NCI-H1417 (cell line): Measurements from ENCODE around the gene DMXL2.
"Not testable (repeated sequence)": the region's sequence is repeated elsewhere in the genome, so short reads cannot be mapped to it uniquely, and the experiment has no call there.

Experiments
- DNase-seq, 3 experiments: peaks; one replicate each; lab custom pipeline; 2025; lab: John Stamatoyannopoulos, UW

Gene DMXL2

DNA sequence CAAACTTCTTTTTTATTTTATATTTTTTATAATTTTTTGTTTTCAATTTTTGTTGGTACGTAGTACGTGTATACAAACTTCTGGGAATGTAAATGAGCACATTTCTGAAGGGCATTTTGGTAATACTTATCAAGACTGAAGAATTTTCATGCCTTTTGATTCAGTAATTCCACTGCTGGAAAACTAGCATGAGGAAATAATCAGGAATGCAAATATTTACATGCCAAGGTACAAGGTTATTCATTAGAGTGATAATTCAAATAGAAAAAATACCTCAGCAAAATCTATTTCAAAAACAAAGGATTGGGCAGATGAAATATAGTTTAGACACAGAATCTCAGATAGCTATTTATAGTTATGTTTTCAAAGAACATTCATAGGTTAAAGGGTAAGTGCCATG is 128.7 kb downstream of the DMXL2 start:
- DNase-seq, result no peak

DNA sequence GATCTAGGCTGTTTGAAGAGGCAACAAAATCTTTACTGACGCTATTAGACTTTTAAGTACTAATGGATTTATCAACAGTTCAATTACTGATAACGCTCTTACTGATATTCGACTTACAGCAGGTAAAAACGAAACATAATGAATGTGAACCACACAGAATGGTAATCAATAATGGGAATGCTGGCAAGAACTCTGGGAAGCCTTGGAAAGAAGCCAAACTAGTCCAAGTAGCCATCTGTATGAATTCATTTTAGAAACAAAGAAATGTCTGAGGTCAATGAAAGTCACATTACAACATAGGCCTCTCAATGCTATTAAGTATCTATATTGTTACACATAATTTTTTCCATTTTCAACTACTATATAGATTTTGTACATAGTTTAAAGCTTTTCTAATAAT is 130.0 kb downstream of the DMXL2 start:
- DNase-seq, result no peak

DNA sequence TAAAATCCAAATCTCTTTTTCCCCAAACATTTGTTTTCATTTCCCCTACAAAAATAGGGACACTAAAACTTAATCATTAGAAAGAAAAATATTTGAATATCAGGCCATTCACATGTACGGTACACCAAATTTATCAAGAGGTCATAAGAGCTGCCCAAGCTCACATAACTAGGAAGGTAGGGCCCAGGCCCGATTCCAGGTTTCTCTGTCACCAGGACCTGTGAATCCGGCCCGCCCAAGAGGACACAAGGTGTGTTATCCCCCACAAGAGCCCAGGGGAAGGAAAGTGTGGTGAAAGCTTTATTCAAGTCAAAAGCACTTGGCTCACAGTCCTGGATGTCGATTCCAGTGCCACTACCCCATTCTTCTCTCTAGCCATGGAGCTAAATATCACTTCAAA is 130.6 kb downstream of the DMXL2 start:
- DNase-seq, result no peak

DNA sequence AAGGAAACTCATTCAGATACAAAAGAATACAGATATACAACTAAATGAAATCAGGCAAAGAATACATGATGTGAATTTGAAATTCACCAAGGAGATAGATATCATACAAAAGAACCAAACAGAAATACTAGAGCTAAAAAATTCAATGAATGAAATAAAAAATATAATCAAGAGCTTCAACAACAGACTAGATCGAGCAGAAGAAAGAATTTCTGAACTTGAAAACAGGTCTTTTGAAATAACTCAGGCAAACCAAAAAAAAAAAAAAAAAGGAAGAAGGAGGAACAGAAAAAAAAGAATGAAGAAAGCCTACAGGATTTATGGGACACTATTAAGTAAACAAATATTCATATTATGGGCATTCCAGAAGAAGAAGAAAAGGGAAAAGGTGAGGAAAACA is 137.8 kb downstream of the DMXL2 start:
- DNase-seq, result peak in 1 of 3 experiments; percentile 0

DNA sequence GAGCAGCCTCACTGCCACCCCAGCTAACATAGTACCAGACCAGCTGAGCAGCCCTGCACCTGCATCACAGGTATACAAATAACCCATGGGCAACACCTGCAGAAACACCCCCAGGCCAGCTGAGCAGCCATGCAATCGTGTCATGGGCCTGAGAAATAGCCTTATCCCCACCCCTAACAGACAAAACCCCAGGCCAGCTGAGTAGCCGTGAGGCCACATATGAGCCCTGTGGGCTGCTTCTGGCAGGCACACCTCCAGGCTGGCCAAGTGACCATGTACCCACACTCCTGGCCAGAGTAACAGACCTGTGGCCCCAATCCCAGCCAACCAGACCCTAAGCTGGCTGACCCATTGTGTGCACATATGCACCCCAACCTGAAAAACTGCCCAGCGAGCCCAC is 138.6 kb downstream of the DMXL2 start:
- DNase-seq, result no peak

DNA sequence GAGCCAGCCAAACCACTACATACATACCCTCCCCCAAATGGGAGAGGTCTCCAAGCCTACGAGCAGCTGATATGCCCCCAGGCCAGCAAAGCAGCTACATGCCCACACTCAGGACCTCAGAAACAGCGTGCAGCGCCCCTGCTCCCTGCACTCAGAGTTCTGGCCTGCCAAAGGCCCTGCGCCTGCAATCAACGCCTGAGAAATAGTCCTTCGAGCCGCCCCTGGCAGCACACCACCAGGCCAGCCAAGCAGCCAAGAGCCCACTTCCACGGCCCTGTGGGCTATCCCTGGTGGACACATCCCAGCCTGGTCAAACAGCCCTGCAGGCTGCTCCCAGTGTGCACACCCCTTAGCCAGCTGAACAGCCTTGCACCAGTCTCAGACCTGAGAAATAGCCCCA is 139.1 kb downstream of the DMXL2 start:
- DNase-seq, result no peak

DNA sequence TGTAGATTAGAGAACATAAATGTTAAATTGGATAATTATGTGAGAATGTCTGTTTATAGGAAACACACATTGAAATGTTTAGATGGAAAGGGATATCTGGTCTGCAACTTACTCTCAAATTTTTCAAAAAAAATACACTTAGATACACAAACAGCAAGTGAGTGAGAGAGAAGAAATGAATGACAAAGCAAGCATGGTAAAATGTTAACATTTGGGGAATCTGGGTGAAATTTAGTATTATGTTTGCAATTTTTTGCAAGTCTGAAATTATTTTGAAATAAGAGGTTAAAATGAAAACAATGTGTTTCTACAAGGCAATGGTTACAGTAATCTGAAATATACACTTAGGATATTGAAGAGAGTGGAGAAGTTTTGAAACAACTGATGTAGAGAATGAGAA is 146.8 kb downstream of the DMXL2 start:
- DNase-seq, result no peak

DNA sequence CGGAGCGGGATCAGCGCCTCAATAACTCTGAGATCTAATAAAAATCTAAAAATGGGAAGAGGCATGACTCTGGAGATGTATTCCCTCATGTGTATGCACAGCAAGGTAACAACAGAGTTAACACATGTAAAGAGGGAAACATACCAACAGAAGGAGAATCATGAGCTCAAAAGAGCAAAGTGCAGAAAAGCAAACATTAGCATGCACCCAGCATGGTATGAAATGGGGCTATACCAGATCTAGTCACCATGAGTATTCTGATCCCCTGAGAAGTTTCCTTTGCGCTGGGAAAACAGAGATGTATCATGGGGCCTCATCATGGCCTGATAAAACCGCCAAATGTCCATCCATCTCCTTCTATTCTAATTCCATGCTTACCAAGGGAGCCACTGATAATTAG is 152.1 kb downstream of the DMXL2 start:
- no peak for DNase-seq

DNA sequence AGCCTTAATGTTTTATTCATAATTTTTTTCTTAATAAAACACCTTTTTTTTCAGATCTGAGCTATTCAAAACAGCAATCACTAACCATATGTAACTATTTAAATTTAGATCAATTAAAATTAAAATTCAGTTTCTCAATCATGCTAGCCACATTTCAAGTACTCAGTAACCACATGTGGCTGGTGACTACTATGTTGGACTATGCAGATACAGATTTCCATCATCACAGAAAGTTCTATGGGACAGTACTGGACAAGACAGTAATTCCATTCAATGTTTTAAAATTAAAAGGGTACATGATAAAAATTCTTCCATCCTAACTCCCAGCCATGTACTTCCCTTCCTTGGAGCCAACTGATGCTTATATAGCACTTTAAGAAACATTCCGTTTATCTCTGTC is 161.8 kb downstream of the DMXL2 start:
- no peak for DNase-seq

DNA sequence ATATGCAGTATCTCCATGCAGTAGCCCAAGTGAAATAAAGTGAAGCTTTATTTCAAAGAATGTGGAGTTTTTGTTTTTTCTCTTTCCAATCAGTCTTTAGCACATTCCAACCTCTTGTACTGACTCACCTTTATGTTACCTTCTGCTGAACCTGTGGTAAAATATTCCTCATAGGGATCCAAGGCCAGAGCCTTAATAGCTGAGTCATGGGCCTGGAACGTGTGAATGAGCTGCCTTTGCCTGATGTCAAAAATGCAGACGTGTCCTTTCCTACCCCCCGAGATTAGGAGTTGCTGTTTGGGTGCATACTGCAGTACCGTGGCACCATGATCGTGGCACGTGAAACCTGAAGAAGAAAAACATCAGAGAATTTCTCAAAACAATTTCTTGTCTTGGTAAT is 172.6 kb downstream of the DMXL2 start:
- DNase-seq, result no peak

DNA sequence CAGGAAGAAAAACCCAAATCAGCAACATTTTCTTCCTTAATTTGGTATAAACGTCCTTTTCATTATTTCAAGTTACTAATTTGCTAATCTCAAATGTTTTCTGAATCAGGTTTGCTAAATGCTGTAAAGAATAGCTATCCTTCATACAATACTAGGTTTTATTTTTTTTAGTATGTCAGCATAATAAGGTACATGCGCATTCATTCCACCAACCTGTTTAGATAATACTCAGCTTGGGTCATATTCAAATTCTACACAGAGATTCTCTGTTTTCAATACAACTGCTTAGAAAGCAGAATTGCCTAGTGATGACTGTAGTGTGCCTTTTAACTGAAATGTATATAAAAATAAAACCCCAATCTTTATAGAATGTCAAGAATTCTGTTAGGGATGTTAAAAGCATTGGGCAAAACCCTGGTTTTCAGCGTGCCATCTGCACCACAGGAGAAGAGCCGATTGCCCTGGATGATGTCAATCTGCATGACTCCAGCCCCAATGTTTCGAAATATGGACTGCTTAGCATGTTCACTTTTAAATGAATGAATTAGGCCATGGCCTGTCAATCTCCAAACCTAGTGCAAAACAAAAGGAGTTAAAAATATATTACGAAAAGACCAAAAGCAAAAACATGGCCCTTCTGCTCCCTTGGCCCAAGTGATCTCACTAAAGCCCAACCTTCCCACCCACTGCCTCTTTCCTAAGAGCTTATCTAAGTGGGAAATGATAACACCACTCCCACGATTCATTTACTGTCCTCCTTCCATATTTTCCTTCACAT is 173.8 kb downstream of the DMXL2 start:
- no peak for DNase-seq

DNA sequence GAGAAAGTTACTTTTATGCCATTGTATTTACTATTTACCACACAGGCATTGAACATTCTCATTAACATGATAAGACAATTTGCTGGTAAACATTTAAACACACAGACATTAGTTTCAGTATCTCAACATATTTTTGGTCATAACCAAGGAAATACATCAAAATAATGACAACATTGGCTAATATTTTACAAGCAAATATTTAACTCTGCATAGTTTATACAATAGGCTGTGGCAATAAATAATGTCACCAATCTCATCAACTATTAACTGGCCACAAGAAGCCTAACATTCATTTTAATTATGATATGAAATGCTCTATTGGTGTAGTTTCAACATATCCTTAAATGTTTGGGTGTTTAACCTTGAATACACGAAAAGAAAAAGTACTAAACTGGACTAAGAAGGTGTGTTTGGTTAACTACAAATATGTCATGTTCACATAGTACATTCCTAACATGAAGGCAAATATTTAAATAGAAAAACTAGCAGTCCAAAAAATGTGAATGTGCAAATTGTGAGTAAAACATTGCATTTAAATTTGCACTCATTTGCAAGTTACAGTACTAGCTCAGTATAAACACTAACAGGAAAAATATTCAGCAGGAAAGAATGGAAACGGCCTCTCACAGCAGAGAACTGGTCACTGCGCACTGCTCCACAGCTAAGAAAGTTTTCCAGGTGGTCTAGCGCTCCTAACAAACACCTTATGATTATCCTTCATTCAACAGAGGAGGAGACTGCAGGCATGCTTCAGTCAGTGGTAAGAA is 174.5 kb downstream of the DMXL2 start:
- DNase-seq, result no peak

DNA sequence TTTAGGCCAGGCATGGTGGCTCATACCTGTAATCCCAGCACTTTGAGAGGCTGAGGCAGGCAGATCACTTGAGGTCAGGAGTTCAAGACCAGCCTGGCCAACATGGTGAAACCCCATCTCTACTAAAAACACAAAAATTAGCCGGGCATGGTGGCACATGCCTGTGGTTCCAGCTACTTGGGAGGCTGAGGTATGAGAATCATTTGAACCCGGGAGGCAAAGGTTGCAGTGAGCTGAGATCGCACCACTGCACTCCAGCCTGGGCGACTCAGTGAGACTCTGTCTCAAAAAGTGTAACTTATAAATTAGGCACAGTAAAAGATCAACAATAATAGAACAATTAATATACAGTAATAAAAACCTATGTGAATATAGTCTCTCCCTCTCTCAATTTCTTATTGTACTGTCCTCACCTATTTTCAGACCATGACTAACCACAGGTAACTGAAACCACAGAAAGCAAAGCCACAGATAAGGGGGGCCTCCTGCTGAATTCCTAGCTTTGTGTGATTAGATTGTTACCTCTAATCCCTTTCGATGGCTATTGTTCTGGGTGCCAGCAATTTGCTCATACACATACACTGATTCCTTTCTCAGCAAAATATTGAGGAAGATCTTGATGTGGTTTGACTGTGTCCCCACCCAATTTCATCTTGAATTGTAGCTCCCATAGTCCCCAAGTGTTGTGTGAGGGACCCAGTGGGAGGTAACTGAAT is 176.4 kb downstream of the DMXL2 start:
- DNase-seq, result not testable (repeated sequence)

DNA sequence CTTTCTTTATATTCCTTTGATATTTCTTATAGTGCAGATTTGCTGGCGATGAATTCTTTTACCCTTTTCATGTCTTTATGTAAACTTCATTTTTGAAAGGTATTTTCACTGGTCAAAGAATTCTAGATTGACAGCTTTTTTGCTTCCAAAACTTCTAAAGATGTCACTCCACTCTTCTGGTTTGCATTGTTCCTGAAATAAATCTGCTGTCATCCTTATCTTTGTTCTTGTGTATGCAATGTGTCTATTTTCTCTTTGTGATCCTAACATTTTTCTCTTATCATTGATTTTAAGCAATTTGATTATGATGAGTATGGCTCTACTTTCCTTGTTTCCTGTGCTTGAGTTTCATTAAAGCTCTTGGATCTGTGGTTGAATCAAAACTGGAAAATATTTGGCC is 177.8 kb downstream of the DMXL2 start:
- no peak for DNase-seq

DNA sequence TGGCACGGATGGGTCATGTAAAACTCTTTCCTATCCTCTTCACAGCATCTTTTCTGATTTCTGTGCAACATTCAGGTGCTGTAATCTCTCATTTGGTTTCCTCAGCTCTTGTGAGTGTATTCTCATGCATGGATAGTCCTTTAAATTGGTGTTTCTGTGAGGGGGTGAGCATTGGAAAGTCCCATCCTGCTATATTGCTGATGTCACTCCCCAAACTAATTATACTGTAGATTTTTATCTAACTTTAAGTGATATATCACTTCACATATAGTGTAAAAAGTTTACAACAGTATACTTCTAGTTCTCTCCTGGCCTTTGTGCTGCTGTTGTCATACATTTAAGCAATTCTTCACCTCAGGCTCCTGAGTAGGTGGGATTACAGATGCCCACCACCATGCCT is 178.5 kb downstream of the DMXL2 start:
- no peak for DNase-seq

DNA sequence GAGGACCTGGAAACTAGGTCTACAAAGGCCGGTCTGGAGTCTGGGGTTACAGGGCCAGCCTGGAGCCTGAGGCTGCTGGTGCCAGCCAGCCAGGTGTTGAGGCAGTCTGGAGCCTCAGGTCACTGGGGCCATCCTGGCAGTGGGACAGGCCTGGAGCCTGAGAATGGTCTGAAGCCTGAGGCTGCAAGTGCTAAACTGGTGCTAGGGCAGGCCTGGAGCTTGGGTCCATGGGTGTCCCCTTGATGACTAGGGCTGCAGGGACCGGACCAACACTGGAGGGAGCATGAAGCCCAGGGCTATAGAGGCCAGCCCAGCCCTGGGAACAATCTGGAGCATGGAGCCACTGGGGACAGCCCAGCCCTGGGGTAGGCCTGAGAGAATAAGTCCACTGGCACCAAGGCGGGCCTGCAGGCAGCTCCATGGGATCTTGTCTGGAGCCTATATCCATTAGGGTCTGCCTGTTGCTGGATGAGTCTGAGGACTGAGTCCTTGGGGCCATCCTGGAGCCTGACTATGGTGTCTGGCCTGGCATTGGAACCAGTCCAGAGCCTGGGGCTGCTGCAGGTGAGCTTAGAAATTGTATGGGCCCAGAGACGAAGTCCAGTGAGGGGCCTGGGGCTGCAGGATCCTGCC is 179.2 kb downstream of the DMXL2 start:
- DNase-seq, result no peak

DNA sequence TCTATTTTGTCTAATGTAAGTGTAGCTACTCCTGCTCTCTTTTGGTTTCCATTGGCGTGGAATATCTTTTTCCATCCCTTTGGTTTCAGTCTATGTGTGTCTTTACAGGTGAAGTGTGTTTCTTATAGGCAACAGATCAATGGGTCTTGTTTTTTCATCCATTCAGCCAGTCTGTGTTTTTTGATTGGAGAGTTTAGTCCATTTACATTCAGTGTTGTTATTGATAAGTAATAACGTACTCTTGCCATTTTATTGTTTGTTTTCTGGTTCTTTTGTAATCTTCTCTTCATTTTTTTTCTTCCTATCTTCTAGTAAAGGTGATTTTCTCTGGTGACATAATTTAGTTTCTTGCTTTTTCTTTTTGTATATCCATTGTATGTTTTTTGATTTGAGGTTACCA is 184.0 kb downstream of the DMXL2 start:
- DNase-seq, result no peak

DNA sequence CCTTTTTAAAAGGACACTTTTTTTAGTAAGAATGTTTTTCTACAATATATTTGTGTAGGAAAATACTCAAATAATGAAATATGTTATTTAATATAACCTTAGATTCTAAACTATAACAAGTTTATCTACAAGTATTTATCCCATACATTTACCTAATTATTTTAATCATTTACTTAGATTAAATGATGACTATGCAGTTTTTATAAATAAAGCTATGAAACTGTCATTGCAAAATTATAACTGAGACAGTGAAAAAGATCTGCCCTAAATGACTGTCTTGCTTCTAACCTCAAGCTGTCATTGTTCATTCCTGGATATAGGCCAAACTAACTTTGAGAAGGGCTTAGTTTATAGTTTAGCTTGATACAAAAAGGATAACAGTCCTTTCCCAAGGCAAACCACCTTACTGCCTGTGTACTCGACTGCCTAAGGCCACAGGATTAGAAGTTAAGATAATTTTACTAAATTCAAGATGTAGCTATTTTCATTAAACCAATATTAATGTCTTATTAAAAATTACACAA is 197.0 kb downstream of the DMXL2 start:
- no peak for DNase-seq

DNA sequence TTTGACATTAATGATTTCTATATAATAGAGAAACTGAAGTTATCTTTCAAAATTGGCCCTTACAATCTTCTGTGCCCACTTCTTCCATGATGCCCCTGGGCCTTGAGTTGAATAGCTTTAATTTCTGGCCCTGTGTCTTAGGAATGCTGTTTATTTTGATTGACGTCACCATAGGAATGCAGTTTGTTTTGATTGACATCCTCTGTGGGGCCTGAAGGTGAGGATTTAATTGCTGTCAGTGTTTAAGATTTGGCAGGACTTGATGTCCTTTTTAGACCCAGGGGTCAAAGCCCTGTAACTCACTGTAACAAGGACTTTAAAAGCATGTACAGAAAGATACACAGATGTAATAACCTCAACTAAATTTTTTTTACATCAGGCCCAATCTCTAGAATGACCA is 197.8 kb downstream of the DMXL2 start:
- no peak for DNase-seq

DNA sequence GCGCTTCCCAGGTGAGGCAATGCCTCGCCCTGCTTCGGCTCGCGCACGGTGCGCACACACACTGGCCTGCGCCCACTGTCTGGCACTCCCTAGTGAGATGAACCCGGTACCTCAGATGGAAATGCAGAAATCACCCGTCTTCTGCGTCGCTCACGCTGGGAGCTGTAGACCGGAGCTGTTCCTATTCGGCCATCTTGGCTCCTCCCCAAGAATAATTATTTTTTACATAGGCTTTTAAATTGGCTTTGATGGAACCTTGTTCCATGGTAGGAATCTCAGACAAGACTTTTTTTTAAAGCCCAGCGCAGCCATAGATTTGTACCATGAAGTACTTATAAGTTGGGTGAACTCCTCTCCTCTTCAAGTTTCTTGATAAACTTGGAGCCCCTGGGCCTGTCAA is 199.5 kb downstream of the DMXL2 start:
- not testable (repeated sequence) for DNase-seq

DNA sequence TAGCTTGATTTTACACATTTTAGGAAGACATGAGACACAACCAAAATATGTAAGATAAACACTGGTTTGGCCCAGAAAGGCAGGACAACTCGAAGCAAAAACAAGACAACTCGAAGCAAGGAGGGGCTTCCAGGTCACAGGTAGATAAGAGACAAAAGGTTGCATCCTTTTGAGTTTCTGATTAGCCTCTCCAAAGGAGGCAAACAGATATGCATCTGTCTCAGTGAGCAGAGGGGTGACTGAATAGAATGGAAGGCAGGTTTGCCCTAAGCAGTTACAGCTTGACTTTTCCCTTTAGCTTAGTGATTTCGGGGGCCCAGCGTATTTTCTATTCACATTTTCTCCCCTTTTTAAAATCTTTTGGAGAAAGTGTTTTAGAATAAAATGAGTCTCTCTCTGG is 206.4 kb downstream of the DMXL2 start:
- DNase-seq, result no peak

DNA sequence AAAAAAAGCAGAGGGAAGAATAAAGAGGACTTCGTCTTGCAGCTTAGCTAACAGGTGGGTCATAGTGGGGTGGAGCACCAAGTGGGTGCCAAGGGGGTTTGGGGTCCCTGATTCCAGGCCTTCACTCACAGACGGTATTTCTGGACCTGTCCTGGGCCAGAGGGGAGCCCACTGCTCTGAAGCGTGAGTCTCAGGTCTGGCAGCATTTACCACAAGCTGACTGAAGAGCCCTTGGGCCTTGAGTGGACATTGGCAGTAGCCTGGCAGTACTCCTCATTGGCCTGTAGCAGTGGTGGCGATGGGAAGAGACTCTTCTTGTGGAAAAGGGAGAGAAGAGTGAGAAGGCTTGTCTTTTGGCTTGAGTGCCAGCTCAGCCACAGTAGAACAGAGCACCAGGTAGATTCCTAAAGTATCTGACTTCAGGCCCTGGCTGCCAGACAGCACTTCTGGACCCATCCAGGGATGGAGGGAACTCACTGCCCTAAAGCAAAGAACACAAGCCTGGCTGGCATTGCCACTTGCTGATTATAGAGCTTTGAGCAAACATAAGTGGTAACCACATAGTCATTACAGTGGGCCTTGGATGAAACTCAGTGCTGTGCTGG is 208.2 kb downstream of the DMXL2 start:
- no peak for DNase-seq
